Measurements from ENCODE around the gene GIMAP6.
"Not testable (repeated sequence)": the region's sequence is repeated elsewhere in the genome, so short reads cannot be mapped to it uniquely, and the experiment has no call there.

The GIMAP6 gene

DNA sequence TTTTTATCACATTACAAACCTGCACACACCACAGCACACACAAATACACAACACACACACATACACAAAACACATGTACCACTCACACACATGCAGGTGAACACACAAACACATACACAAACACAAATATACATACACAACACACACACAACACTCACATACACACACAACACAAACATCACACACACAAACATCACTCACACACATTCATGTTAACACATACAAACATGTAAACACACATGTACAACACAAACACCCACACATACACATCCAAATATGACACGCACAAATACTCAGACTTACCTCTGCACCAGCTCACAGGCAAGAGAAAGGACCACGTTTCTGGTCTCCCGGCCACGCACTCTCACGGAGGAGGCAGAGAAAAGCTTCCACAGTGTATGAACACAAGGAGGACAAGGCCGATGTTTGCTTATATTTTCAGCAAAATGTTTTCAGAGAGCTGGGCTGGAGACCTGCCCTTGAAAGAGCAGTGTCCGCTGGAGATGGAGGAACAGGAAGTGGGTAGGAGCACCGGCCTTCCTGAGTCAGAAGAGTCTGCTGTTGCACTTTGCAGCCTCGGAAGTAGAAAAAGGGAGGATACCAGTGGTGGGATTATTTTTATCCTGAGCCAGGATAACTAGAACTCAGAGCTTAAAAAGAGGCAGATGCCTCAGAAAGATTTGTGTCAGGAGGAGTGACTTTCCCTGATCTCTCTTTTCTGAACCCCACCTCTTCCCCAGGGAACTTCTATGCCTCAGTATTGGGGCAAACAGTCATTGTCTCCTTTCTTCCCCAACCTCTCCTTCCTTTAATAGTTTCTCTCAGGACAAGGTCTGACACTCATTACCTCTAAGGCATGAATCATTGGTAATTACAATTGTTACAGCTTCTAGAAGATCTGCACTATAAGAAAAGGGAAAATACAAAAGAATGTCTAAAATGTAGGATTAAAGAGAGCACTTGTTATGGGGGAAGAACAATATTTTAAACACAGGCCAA, at the start of gene GIMAP6:
Gene GIMAP6, minus strand, starts transcription at position 520 of the 999 bp plus-strand sequence. CDS start 2,243 bp downstream, outside the sequence.
- Histone ChIP-seq H3K4me3 (ENCODE audit: low read depth, low read length) (no peak within 1 kb of the TSS), H3K36me3 (ENCODE audit: control insufficient read depth, insufficient read depth, low read length) (no peaks in the 10 kb centered on the region), H3K9me3 (ENCODE audit: control insufficient read depth, insufficient read depth, low read length) (no peaks in the 10 kb centered on the region), H3K27me3 (ENCODE audit: control insufficient read depth, insufficient read depth, low read length) (no peaks in the 10 kb centered on the region), H3K4me1 (ENCODE audit: control insufficient read depth, insufficient read depth, low read length) (no peaks in the 10 kb centered on the region), H3K9ac (ENCODE audit: low read depth, low read length) (no peak within 1 kb of the TSS)

DNA sequence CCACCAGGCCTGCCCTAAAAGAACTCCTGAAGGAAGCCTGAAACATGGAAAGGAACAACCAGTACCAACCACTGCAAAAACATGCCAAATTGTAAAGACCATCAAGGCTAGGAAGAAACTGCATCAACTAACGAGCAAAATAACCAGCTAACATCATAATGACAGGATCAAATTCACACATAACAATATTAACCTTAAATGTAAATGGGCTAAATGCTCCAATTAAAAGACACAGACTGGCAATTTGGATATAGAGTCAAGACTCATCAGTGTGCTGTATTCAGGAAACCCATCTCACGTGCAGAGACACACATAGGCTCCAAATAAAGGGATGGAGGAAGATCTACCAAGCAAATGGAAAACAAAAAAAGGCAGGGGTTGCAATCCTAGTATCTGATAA, 48.2 kb upstream of the GIMAP6 start:
- not testable (repeated sequence) for H3K9ac ChIP-seq (ENCODE audit: low read depth, low read length); H3K4me3 ChIP-seq (ENCODE audit: low read depth, low read length); H3K27me3 ChIP-seq (ENCODE audit: control insufficient read depth, insufficient read depth, low read length); H3K4me1 ChIP-seq (ENCODE audit: control insufficient read depth, insufficient read depth, low read length); H3K9me3 ChIP-seq (ENCODE audit: control insufficient read depth, insufficient read depth, low read length); H3K36me3 ChIP-seq (ENCODE audit: control insufficient read depth, insufficient read depth, low read length)

DNA sequence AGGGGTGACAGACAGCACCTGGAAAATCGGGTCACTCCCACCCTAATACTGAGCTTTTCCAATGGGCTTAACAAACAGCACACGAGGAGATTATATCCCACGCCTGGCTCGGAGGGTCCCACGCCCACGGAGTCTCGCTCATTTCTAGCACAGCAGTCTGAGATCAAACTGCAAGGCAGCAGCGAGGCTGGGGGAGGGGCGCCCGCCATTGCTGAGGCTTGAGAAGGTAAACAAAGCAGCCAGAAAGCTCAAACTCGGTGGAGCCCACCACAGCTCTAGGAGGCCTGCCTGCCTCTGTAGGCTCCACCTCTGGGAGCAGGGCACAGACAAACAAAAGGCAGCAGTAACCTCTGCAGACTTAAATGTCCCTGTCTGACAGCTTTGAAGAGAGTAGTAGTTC, 46.4 kb upstream of the GIMAP6 start:
- not testable (repeated sequence) for H3K4me3 ChIP-seq (ENCODE audit: low read depth, low read length); H3K9ac ChIP-seq (ENCODE audit: low read depth, low read length); H3K36me3 ChIP-seq (ENCODE audit: control insufficient read depth, insufficient read depth, low read length); H3K9me3 ChIP-seq (ENCODE audit: control insufficient read depth, insufficient read depth, low read length); H3K27me3 ChIP-seq (ENCODE audit: control insufficient read depth, insufficient read depth, low read length); H3K4me1 ChIP-seq (ENCODE audit: control insufficient read depth, insufficient read depth, low read length)

DNA sequence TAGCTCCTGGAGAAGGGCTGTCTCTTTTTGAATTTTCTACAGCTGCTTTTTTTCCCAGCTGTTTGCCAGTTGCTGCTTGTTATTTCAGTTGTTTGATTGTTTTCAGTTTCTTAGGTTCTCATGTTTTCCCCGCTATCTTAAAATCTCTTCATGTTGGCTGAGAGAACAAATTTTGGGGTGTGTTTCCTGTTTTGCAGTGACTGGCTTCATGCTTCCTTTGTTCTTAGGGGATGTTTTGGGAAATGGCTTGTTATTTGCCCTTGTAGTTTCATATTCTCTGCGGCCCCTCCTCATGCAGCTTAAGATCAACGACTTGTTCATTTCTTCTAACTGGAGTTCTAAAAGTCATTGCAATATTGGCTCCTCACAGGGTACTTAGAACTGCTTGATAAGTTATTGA, 44.7 kb upstream of the GIMAP6 start:
- H3K4me1 ChIP-seq (ENCODE audit: control insufficient read depth, insufficient read depth, low read length); H3K4me3 ChIP-seq (ENCODE audit: low read depth, low read length); H3K27me3 ChIP-seq (ENCODE audit: control insufficient read depth, insufficient read depth, low read length); H3K36me3 ChIP-seq (ENCODE audit: control insufficient read depth, insufficient read depth, low read length); H3K9ac ChIP-seq (ENCODE audit: low read depth, low read length); H3K9me3 ChIP-seq (ENCODE audit: control insufficient read depth, insufficient read depth, low read length): not testable (repeated sequence)

DNA sequence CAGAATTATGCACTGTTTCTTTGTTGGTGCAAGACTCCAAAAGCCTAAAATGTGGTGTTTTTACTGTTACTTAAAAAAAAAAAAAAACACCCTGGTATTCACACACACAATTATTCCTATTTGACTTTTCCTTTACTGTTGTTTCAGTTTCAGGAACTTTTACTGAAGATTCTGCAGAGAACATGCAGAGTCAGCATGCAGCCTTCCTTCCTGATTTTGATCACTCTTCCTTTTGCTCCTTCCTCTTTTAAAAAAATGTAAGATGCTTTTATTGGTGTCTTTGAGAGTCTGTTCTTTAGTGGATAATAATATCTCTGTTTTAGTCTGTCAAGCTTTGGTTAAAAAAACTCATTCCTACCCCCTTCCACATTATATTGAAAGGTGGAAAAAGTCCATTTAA, 44.1 kb upstream of the GIMAP6 start:
- not testable (repeated sequence) for H3K36me3 ChIP-seq (ENCODE audit: control insufficient read depth, insufficient read depth, low read length); H3K9ac ChIP-seq (ENCODE audit: low read depth, low read length); H3K27me3 ChIP-seq (ENCODE audit: control insufficient read depth, insufficient read depth, low read length); H3K9me3 ChIP-seq (ENCODE audit: control insufficient read depth, insufficient read depth, low read length); H3K4me3 ChIP-seq (ENCODE audit: low read depth, low read length); H3K4me1 ChIP-seq (ENCODE audit: control insufficient read depth, insufficient read depth, low read length)

DNA sequence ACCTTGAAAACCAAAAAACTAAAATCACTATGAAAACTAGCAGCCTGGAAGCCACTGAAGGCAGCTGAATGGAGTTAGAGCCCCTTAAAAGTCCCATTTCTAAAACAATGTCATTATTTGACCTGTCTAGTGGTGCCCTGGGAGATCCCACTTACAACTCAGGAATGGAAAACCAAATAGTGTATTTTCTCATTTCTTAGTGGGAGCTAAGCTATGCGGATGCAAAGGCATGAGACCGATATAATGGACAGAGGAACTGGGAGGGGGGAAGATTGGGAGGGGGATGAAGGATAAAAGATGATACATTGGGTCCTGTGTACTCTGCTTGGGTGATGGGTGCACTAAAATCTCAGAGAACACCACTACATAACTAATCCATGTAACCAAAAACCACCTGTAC, 43.5 kb upstream of the GIMAP6 start:
- Histone ChIP-seq H3K9ac (ENCODE audit: low read depth, low read length) (no peak overlapping the region), H3K4me3 (ENCODE audit: low read depth, low read length) (no peak overlapping the region), H3K4me1 (ENCODE audit: control insufficient read depth, insufficient read depth, low read length) (no peaks in the 10 kb centered on the region), H3K27me3 (ENCODE audit: control insufficient read depth, insufficient read depth, low read length) (no peaks in the 10 kb centered on the region), H3K9me3 (ENCODE audit: control insufficient read depth, insufficient read depth, low read length) (no peaks in the 10 kb centered on the region), H3K36me3 (ENCODE audit: control insufficient read depth, insufficient read depth, low read length) (no peaks in the 10 kb centered on the region)

DNA sequence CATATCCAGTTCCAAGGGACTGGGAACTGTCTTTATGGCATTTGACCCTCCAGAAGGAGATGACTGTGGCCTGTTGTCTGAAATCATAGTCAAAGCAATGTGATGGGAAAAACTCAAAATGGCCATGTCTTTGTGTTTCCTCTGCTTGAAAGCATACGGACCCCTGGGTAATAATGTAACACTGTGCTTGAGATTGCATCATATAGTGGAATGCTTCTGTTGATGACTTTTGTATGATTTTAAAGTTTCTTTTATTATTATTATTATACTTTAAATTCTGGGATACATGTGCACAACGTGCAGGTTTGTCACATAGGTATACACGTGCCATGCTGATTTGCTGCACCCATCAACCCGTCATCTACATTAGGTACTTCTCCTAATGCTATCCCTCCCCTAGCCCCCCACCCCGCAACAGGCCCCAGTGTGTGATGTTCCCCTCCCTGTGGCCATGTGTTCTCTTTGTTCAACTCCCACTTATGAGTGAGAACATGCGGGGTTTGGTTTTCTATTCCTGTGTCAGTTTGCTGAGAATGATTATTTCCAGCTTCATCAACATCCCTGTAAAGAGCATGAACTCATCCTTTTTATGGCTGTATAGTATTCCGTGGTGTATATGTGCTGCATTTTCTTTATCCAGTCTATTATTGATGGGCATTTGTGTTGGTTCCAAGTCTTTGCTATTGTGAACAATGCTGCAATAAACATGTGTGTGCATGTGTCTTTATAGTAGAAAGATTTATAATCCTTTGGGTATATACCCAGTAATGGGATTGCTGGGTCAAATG, 39.8 kb upstream of the GIMAP6 start:
- H3K4me3 ChIP-seq (ENCODE audit: low read depth, low read length); H3K9ac ChIP-seq (ENCODE audit: low read depth, low read length); H3K27me3 ChIP-seq (ENCODE audit: control insufficient read depth, insufficient read depth, low read length); H3K9me3 ChIP-seq (ENCODE audit: control insufficient read depth, insufficient read depth, low read length); H3K36me3 ChIP-seq (ENCODE audit: control insufficient read depth, insufficient read depth, low read length); H3K4me1 ChIP-seq (ENCODE audit: control insufficient read depth, insufficient read depth, low read length): not testable (repeated sequence)

DNA sequence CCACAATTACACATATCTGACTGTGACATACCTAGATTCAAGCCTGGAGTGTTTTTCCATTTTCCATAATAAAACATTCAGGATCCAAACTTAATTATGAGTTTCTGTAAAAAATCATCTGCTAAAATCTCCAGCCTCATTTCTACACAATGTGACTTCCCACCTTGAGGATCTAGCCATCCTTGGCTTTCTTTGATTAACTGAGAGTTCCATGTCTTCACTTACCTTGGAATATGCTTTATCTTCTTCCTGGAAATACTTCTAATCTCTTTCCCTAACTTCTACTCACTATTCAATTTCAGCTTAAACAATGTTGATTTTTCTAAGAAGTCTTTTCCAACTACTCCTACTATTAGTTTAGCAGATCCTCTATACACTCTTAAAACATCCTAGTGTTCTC, 36.8 kb upstream of the GIMAP6 start:
- no peaks in the 10 kb centered on the region for H3K36me3 ChIP-seq (ENCODE audit: control insufficient read depth, insufficient read depth, low read length)
- H3K4me1 ChIP-seq (ENCODE audit: control insufficient read depth, insufficient read depth, low read length), result no peaks in the 10 kb centered on the region
- H3K9ac ChIP-seq (ENCODE audit: low read depth, low read length), result no peak overlapping the region
- H3K4me3 ChIP-seq (ENCODE audit: low read depth, low read length), result no peak overlapping the region
- no peaks in the 10 kb centered on the region for H3K9me3 ChIP-seq (ENCODE audit: control insufficient read depth, insufficient read depth, low read length)
- H3K27me3 ChIP-seq (ENCODE audit: control insufficient read depth, insufficient read depth, low read length), result no peaks in the 10 kb centered on the region

DNA sequence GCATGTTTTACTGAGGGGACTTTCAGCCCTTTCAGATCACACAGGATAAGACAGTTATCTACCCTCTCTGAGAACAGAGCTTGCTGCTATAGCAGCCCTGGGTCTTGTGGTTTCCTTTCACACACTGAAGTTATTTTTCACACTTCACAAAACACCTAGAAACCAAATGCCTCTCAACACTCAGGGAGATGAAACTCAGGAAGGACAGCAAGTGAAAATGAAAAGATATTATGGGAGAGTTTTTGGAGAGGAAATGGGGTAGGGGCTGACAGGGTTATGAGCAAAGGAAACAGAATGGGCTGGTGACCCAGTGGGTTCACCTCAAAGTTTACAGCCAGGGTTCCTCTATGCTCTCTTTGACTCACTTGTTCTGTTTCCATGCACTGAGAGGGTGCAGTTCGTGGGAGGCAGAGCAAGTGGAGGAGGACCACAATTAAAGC, 36.3 kb upstream of the GIMAP6 start:
- no peak overlapping the region for H3K4me3 ChIP-seq (ENCODE audit: low read depth, low read length)
- no peak overlapping the region for H3K9ac ChIP-seq (ENCODE audit: low read depth, low read length)
- H3K9me3 ChIP-seq (ENCODE audit: control insufficient read depth, insufficient read depth, low read length), result no peaks in the 10 kb centered on the region
- H3K4me1 ChIP-seq (ENCODE audit: control insufficient read depth, insufficient read depth, low read length), result no peaks in the 10 kb centered on the region
- no peaks in the 10 kb centered on the region for H3K27me3 ChIP-seq (ENCODE audit: control insufficient read depth, insufficient read depth, low read length)
- no peaks in the 10 kb centered on the region for H3K36me3 ChIP-seq (ENCODE audit: control insufficient read depth, insufficient read depth, low read length)

DNA sequence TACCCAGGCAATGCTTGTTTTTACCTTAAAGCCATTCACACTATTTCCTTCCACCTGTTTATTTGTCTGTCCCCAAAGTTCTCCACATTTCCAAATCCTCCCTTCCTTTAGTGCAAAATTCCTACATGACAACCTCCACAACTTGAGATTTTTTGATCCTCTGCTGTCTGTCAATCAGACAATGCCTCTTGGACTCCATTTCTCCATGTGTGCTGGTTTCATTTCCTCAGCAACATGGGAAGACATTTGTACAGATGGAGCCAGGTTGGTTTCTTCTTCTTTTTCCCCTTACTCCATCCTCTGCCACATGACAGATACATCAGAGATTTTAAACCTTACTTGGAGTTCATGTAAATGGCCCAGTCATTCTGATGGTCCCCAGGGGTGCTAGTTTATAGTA, 34.2 kb upstream of the GIMAP6 start:
- H3K4me1 ChIP-seq (ENCODE audit: control insufficient read depth, insufficient read depth, low read length), result no peaks in the 10 kb centered on the region
- no peaks in the 10 kb centered on the region for H3K36me3 ChIP-seq (ENCODE audit: control insufficient read depth, insufficient read depth, low read length)
- H3K9ac ChIP-seq (ENCODE audit: low read depth, low read length), result no peak overlapping the region
- H3K4me3 ChIP-seq (ENCODE audit: low read depth, low read length), result no peak overlapping the region
- no peaks in the 10 kb centered on the region for H3K9me3 ChIP-seq (ENCODE audit: control insufficient read depth, insufficient read depth, low read length)
- H3K27me3 ChIP-seq (ENCODE audit: control insufficient read depth, insufficient read depth, low read length), result no peaks in the 10 kb centered on the region

DNA sequence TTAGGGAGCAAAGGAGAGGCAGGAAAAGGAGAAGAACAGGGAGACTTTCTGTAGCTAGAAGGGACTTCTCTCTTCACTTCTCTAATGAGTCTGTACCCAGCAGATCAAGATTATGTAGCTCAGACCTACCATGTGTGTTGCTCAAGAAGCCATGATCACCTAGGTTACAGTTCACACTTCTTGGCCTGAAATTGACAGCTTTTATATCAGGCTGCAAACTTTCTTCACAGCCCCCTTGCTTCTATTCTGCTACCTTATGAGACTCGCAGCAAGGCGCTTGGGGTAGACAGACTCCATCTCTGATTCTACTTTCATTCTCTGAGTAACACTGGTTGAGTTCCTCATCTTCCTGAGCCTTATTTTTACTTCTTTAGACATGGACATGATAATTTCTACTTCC, 33.7 kb upstream of the GIMAP6 start:
- Histone ChIP-seq H3K27me3 (ENCODE audit: control insufficient read depth, insufficient read depth, low read length) (no peaks in the 10 kb centered on the region), H3K9ac (ENCODE audit: low read depth, low read length) (no peak overlapping the region), H3K9me3 (ENCODE audit: control insufficient read depth, insufficient read depth, low read length) (no peaks in the 10 kb centered on the region), H3K36me3 (ENCODE audit: control insufficient read depth, insufficient read depth, low read length) (no peaks in the 10 kb centered on the region), H3K4me1 (ENCODE audit: control insufficient read depth, insufficient read depth, low read length) (no peaks in the 10 kb centered on the region), H3K4me3 (ENCODE audit: low read depth, low read length) (no peak overlapping the region)

Data from iPS-15b (cell line).